Kidney epithelial cell (primary cell): ENCODE measurements around the gene KLHL25. TPM values are rescaled to one million over a fixed set of nuclear protein-coding genes. Genes with fewer than 3 reads are reported as not detected.

Experiments
- DNase-seq: peaks from one replicate; pipeline ENCODE4 v3.0.0-alpha.2; 2010; ENCODE audit warnings: low read depth
- H3K27me3 ChIP-seq: 2 replicates; pipeline ENCODE4 v1.6.0; 2011; ENCODE audit warnings: low read length; ENCODE audit not compliant: control insufficient read depth, insufficient read depth
- H3K36me3 ChIP-seq: 2 replicates; pipeline ENCODE4 v1.5.1; 2011; ENCODE audit warnings: low read length; ENCODE audit not compliant: control insufficient read depth, insufficient read depth
- H3K4me3 ChIP-seq: 2 replicates; pipeline ENCODE4 v1.5.1; 2011; ENCODE audit warnings: low read depth, mild to moderate bottlenecking, control low read depth, low read length
- total RNA-seq: library from RNA; depleted of rRNA; stranded (reverse); fragments of >200 nt; gene quantifications from 2 replicates; pipeline ENCODE4 v1.2.3, GENCODE V29; 2015
- TF ChIP-seq, protein P1 (sequence below): IDR thresholded peaks from 2 replicates; pipeline ENCODE4 v1.5.1; 2011; ENCODE audit warnings: mild to moderate bottlenecking, moderate library complexity, low read length, control low read depth, inconsistent platforms; ENCODE audit not compliant: insufficient read depth, poor library complexity, severe bottlenecking

The KLHL25 gene
- total RNA-seq, 1 donor from 2014 or later, result 14.8 TPM

DNA sequence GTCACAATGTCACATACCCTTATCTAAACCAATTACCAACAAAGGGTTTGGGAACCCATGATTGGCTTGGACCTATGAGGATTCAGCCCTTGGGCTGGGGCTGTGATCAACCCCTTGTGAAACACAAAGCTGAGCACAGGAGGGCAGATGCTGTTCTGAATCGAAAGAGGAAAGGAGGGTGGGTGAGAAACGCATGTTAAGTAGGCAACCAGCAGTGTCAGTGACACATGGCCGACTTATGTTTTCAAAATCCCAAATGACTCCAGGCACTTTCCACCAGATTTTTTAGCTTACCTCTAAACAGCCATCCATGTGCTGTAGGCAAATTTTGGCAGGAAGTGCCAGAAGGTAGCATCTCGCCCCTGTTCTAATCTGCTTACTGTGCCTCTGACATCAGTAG is 34.1 kb upstream of the KLHL25 start:
- TF ChIP-seq, protein P1, sequence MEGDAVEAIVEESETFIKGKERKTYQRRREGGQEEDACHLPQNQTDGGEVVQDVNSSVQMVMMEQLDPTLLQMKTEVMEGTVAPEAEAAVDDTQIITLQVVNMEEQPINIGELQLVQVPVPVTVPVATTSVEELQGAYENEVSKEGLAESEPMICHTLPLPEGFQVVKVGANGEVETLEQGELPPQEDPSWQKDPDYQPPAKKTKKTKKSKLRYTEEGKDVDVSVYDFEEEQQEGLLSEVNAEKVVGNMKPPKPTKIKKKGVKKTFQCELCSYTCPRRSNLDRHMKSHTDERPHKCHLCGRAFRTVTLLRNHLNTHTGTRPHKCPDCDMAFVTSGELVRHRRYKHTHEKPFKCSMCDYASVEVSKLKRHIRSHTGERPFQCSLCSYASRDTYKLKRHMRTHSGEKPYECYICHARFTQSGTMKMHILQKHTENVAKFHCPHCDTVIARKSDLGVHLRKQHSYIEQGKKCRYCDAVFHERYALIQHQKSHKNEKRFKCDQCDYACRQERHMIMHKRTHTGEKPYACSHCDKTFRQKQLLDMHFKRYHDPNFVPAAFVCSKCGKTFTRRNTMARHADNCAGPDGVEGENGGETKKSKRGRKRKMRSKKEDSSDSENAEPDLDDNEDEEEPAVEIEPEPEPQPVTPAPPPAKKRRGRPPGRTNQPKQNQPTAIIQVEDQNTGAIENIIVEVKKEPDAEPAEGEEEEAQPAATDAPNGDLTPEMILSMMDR, result no peak
- DNase-seq, result no peak
- H3K4me3 ChIP-seq, result no peak overlapping the region
- no peaks in the 10 kb centered on the region for H3K36me3 ChIP-seq
- peaks cover 3% of the 10 kb centered on the region for H3K27me3 ChIP-seq

DNA sequence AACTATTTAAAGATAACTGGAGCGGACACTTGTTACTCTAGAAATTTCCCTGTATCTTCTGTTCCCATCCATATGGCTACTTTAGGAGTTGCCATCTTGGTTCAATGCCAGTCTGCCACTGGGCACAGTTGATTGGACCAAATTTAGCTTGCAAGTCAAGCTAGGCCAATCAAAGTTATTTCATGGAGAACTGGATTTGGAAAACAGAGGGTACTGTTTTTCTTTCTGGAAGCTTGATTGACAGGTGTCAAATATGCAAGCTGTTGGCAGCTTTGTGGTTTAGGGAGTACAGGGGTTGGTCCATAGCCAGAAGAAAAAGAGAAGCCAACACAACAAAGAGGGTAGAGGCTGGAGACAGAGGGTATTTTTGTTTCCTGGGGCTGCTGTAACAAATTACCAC is 33.4 kb upstream of the KLHL25 start:
- DNase-seq, result no peak
- no peaks in the 10 kb centered on the region for H3K36me3 ChIP-seq
- TF ChIP-seq, protein P1, result no peak
- H3K27me3 ChIP-seq, result no peaks in the 10 kb centered on the region
- H3K4me3 ChIP-seq, result no peak overlapping the region

GRCh38 chr15:85826756-85827515 is 32.2 kb upstream of the KLHL25 start:
- no peak overlapping the region for H3K4me3 ChIP-seq
- TF ChIP-seq, protein P1, result no peak
- no peak for DNase-seq
- H3K27me3 ChIP-seq, result no peaks in the 10 kb centered on the region
- no peaks in the 10 kb centered on the region for H3K36me3 ChIP-seq

GRCh38 chr15:85825719-85826118 is 31.0 kb upstream of the KLHL25 start:
- Histone ChIP-seq H3K4me3 (no peak overlapping the region), H3K36me3 (no peaks in the 10 kb centered on the region), H3K27me3 (no peaks in the 10 kb centered on the region)
- TF ChIP-seq, protein P1, result no peak
- DNase-seq, result no peak

GRCh38 chr15:85825118-85825517 is 30.4 kb upstream of the KLHL25 start:
- Histone ChIP-seq H3K36me3 (no peaks in the 10 kb centered on the region), H3K4me3 (no peak overlapping the region), H3K27me3 (no peaks in the 10 kb centered on the region)
- TF ChIP-seq, protein P1, result no peak
- DNase-seq, result no peak

GRCh38 chr15:85821545-85821944 is 26.8 kb upstream of the KLHL25 start:
- Histone ChIP-seq H3K36me3 (no peaks in the 10 kb centered on the region), H3K27me3 (no peaks in the 10 kb centered on the region), H3K4me3 (no peak overlapping the region)
- DNase-seq, result no peak
- TF ChIP-seq, protein P1, result no peak
